Umbilical cord (tissue), 2 donors: ENCODE measurements around the gene CDH23. TPM values are rescaled to one million over a fixed set of nuclear protein-coding genes. Genes with fewer than 3 reads are reported as not detected.

ENCODE experiments used
- DNase-seq: peaks from one replicate; pipeline ENCODE4 v3.0.0-alpha.2; 2015; ENCODE audit warnings: low spot score
- total RNA-seq: library from RNA; depleted of rRNA; stranded (reverse); fragments of >200 nt; gene quantifications from one replicate; pipeline ENCODE4 v1.2.3, GENCODE V29; 2014; ENCODE audit warnings: low replicate concordance; ENCODE audit not compliant: insufficient read depth

CDH23 gene
- total RNA-seq, 1 donor from 2014 or later, result 7.0 TPM

GRCh38 chr10:71637305-71637704 is 240.6 kb downstream of the CDH23 start:
- no peak for DNase-seq

GRCh38 chr10:71638064-71638821 is 241.5 kb downstream of the CDH23 start:
- DNase-seq, result no peak

- peak; percentile 41 for DNase-seq
Measured at GRCh38 chr10:71638822-71639719, 242.4 kb downstream of the CDH23 start.

- no peak for DNase-seq
Measured at GRCh38 chr10:71640607-71641006, 243.9 kb downstream of the CDH23 start.

- no peak for DNase-seq
Measured at GRCh38 chr10:71641449-71641848, 244.7 kb downstream of the CDH23 start.

GRCh38 chr10:71641986-71642385 is 245.3 kb downstream of the CDH23 start:
- no peak for DNase-seq

- DNase-seq, result no peak
Measured at GRCh38 chr10:71643904-71644303, 247.2 kb downstream of the CDH23 start.

- no peak for DNase-seq
Measured at GRCh38 chr10:71644307-71645180, 247.8 kb downstream of the CDH23 start.

- no peak for DNase-seq
Measured at GRCh38 chr10:71645185-71645584, 248.5 kb downstream of the CDH23 start.

GRCh38 chr10:71646037-71646436 is 249.3 kb downstream of the CDH23 start:
- peak; percentile 51 for DNase-seq

- no peak for DNase-seq
Measured at GRCh38 chr10:71646592-71647292, 250.0 kb downstream of the CDH23 start.

GRCh38 chr10:71647526-71648253 is 251.0 kb downstream of the CDH23 start:
- no peak for DNase-seq

- no peak for DNase-seq
Measured at GRCh38 chr10:71648254-71648932, 251.7 kb downstream of the CDH23 start.

- no peak for DNase-seq
Measured at GRCh38 chr10:71648933-71649320, 252.2 kb downstream of the CDH23 start.

GRCh38 chr10:71649631-71650030 is 252.9 kb downstream of the CDH23 start:
- no peak for DNase-seq

GRCh38 chr10:71650397-71650796 is 253.7 kb downstream of the CDH23 start:
- DNase-seq, result no peak

- no peak for DNase-seq
Measured at GRCh38 chr10:71651428-71651827, 254.7 kb downstream of the CDH23 start.

- no peak for DNase-seq
Measured at GRCh38 chr10:71651928-71652327, 255.2 kb downstream of the CDH23 start.

GRCh38 chr10:71653044-71653443 is 256.3 kb downstream of the CDH23 start:
- DNase-seq, result no peak

- DNase-seq, result no peak
Measured at GRCh38 chr10:71656220-71656619, 259.5 kb downstream of the CDH23 start.
